ENCODE measurements around the gene CDH4.

CDH4 gene

GRCh38 chr20:61621035-61621730, 369.1 kb downstream of the CDH4 start:
- no peak for DNase-seq

DNA sequence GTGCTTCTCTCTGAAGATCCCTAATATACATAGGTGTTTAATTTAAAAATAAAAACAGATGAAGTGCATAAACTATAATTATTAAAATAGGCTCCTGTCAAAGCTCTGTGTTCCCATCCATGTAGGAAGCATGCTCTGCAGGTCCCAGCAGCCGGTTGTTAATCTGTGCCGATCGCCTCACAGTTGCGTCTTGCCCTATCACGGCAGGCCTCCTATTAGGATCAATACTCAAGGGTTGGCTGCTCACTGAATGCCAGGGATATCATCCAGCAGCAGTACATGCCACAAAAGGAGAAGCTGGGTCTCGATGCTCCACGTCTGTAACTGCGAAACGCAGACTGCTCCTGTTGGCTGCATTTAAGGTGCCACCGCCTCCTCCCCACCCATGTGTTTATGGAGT, 369.8 kb downstream of the CDH4 start:
- DNase-seq = no peak

- no peak for DNase-seq
Measured at GRCh38 chr20:61623451-61623850, 371.4 kb downstream of the CDH4 start.

DNA sequence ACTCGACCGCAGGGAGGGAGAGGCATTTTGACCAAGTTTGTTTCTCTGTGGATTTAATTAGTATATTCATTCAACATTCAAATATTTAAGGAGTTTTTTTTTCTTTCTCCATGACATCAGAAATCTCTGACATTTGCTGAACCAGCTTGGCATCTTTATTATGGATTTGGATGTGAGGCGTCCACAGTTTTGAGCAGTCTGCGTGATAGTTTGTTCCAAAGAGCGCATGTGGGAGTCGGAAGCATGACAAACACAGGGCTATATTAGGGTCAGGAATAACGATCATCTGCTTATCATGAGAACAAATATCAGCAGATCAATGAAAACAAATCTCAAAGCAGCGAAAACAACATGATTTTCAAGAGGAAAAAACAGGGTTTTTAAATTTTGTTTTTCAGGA, 373.2 kb downstream of the CDH4 start:
- DNase-seq = no peak

GRCh38 chr20:61626412-61626811, 374.4 kb downstream of the CDH4 start:
- DNase-seq = no peak

- no peak for DNase-seq
Measured at GRCh38 chr20:61627791-61628415, 375.8 kb downstream of the CDH4 start.

GRCh38 chr20:61628480-61628879, 376.4 kb downstream of the CDH4 start:
- DNase-seq = no peak

DNA sequence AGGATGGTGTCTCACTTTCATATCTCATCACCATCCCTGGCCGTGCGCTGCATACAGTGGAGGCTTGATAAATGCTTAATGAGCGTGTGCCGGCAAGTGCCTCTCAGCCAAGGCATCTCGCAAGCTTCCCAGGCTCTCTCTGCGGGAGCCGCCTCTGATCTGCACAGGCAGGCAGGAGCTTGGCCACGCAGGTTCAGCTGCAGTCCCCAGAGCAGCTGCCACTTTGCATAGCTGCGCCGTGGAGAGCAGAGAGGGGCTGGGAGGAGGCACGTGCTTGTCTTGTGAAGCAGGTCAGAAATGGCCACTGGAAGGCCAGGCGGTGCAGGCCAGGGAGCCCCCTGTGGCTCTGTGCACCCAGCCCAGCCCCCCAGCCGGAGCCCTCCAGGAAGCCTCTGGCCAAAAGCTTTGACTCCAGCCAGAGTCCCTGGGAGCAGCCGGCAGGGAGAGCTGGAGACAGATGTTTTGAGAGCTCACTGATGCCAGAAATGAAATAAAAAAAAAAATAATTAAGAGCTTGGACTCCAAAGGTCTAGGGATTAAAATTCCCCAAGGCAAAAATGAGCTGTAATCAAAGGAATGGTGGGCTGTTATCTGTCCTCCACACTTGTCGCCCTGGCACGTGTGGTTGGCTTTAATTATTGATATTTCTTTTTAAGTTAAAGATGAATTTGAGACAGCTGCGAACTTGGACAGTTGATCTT, 377.0 kb downstream of the CDH4 start:
- no peak for DNase-seq

- DNase-seq = no peak
Measured at GRCh38 chr20:61629602-61630390, 377.7 kb downstream of the CDH4 start.

GRCh38 chr20:61630391-61630650, 378.3 kb downstream of the CDH4 start:
- no peak for DNase-seq

DNA sequence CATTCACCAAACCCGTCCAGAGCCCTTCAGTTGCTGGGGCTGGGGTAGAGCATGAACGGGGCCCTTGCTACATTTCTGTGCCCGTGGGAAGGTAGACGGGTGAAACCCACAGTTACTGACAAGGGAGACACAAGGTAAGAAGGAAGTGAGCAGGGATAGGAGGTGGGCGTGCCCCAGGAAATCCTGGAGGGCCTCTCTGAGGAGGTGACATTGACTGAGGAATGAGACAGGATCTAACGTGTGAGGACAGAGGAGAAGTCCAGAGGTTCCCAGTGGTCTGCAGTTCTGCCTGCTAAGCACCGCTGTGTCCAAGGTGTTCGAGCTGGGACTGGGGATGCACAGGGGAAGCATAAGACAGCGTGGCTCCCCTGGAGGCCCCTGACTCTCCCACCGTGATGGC, 378.8 kb downstream of the CDH4 start:
- DNase-seq = no peak

GRCh38 chr20:61631751-61632150, 379.7 kb downstream of the CDH4 start:
- DNase-seq = no peak

DNA sequence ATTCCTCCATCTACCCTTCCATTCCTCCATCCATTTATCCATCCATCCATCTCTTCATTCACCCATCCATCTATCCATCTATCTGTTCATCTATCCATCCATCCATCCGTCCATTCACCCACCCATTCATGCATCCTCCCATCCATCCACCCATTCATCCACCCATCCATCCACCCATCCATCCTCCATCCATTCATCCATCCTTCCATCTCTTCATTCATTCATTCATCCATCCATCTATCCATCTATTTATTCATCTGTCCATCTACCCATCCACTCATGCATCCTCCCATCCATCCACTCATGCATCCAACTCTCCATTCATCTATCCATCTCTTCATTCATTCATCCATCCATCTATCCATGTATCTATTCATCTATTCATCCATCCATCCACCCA, 380.9 kb downstream of the CDH4 start:
- no peak for DNase-seq

GRCh38 chr20:61634376-61635145, 382.5 kb downstream of the CDH4 start:
- no peak for DNase-seq

DNA sequence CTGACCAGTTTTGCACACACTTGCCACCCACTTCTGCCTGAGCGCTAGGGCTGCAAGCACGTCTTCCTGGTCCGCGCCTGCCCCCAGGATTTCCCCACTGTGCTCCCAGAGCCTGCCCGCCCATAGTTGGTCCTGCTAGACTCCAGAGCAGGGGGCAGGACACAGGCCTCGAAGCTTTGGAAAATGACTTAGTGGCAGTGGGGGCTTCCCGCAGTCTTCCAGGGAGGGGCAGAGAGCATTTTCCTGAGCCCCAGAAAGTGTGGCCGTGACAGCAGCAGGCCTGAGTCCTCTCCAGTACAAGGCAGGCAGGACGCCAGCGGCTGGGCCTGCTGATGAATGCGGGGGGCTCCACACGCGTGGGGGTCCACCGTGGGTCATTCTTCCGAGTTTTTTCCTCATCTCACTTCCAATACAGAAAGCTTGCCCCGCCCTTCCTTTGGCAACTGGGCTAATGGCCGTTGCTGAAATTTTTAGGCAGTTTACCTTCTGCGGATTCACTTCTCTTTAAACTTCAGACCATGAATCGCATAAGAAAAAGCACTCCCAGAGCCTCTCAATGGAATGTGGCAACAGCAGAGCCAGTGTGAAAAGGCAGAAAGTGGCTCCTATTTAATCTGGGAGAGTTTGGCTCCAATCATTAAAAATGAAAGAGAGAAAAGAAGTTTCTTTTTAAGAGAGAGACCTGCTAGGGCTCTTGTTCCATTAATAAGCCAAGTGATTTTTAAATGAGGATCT, 383.8 kb downstream of the CDH4 start:
- DNase-seq = no peak

GRCh38 chr20:61636531-61637116, 384.6 kb downstream of the CDH4 start:
- no peak for DNase-seq

DNA sequence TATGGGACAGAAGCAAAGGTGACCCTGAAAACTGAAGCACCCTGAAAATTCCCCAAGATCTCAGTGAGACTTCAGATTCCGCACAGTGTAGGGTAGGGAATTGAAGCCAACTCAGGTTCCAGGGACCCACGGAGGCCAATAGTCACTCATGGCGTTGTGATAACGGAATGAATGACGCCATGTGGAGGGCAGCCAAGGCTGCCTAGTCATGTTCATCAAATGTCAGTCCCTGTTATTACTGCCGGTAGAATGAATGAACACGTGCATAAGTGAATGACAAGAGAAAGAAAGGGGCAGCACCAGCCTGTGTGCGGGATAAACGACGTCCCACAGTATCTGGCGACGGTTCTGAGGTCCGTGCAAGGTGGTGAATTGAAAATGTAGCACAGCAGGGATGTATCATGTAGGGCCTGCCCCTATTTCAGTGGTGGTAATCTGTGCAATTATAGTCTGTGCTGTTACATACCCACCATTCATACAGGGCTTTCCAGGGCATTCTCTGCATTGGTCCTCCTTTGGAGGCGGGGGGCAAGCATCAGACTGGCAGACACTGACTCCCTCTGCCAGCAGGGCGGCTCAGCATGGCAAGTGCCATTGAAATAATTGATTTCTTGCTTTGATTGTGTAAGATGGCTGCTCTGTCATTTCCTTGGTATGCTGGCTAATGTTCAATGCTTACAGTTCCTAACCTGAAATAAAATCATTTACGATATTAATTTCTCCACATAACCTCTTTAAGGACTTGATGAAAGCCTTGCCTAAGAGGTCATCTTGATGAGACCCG, 386.9 kb downstream of the CDH4 start:
- DNase-seq = no peak

DNA sequence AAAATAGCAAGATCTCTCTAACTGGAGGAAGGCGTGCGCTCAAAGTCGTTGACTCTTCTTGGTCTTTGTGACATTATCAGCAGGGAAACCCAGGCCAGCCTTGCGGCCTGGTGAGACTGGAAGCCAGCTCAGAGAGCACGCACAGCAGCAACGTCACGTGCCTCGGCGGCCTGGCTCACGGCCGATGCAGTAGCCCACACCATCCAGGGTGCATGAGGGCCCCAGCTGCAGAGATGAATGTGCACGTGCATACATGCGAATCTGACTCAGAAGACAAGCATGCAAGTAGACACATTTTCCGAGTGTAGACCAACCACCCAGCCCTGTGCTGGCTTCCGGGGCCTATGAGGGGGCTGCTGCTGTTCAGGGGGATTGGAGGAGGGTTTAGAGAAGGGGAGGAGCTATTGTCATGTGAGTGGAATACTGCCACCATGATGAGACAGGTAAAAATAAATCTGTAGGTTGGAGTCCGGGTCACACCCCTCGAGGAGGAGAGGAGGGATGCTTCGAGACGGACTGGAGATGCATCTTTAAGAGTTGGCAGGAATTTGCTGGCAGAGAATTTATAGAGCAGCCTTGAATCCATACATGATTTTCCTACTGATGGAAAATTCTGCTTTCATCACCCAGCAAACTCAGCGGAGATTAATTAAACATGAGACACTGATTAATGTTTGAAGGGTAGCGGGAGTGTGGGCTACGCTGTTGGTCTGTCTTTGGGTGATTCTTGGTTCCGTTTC, 388.2 kb downstream of the CDH4 start:
- DNase-seq = no peak

- no peak for DNase-seq
Measured at GRCh38 chr20:61640871-61641245, 388.8 kb downstream of the CDH4 start.

DNA sequence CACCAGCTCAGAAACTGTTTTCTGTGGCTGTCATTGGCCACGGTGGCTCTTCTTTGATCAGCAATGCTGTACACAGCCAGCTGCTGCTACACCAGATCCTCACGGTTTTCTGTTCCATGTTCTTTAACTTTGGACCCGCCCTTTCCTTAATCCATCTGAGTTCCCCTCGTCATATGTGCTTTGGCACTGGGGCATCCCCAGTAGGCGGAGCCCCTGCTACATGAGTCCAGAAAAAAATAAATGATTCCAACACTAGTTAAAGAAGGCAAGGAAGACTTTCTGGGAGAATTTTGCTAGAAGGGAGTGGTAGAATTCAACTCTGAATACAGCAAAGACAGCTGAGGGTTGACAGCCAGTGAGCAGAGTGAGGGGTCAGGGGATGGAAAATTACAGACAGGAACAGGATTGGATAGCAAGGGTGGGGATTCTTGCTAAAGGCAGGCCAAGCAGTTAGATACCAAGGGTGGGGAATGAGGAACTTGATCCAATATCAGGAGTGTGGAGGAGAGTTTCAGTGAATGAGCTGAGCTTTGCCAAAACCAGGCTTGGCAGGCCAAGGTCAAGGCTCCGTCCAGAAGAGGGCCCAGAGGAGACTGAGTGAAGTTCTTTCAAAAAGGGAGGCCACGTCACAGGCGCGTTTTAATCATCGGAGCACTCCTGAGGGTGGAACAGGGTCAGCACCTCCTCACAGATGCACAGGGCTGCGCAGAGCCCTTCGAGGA, 391.8 kb downstream of the CDH4 start:
- DNase-seq = no peak

Data from NCI-H1436 (cell line).